Coronary artery (tissue), 2 donors: ENCODE data around the gene SPATA24.
"Not testable (repeated sequence)": the region's sequence is repeated elsewhere in the genome, so short reads cannot be mapped to it uniquely, and the experiment has no call there.

Experiments used
- DNase-seq: peaks from one replicate; pipeline ENCODE4 v3.0.0-alpha.2; 2017; ENCODE audit warnings: low spot score
- H3K27ac ChIP-seq, 2 donors: fragments of 200-600 bp; sonication (generic); one replicate each; pipeline ENCODE4 v1.5.1; 2016 to 2019
- H3K4me3 ChIP-seq: fragments of 200-600 bp; sonication (generic); 2 replicates; pipeline ENCODE4 v1.5.1; 2016; ENCODE audit warnings: mild to moderate bottlenecking, moderate library complexity
- CTCF ChIP-seq: fragments of 200-600 bp; sonication (generic); IDR thresholded peaks from one replicate; pipeline ENCODE4 v1.5.1; 2019; ENCODE audit warnings: antibody characterized with exemption

SPATA24 gene

DNA sequence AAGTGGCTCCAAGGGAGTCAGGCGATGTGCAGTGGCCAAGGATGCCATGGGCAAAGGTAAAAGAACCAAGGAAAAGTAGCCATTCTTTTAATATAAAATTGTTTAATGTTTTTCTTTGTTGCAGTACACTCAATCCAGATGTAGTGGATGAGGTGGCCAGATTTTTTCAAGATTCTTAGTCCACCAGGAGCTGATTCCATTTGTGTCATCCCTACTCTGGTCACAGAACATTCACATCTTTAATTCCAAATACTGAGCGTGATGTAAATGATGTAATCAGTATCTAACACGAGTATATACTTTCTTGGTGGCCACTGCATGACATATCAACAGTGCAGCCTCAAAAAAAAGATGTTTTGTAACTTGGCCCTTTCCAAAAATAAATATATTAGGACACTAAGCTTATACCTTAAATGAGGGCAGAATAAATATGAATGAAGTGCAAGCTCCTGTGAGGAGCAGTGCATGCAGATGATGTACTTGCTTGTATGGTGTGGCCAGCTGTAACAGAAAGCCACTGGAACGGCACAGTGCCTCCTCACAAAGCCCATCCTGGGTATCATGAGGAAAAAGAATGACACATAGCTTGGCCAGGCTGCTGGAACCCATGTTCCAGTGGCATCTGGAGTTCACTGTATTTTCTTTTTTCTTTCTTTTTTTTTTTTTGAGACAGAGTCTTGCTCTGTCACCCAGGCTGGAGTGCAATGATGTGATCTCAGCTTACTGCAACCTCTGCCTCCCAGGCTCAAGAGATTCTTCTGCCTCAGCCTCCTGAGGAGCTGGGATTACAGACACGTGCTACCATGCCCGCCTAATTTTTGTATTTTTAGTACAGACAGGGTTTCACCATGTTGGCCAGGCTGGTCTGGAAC is 6.5 kb upstream of the SPATA24 start:
- no peak for TF ChIP-seq CTCF
- no peak overlapping the region for H3K4me3 ChIP-seq
- H3K27ac ChIP-seq, result peak overlapping the region; percentile 72 to 78
- DNase-seq, result no peak

DNA sequence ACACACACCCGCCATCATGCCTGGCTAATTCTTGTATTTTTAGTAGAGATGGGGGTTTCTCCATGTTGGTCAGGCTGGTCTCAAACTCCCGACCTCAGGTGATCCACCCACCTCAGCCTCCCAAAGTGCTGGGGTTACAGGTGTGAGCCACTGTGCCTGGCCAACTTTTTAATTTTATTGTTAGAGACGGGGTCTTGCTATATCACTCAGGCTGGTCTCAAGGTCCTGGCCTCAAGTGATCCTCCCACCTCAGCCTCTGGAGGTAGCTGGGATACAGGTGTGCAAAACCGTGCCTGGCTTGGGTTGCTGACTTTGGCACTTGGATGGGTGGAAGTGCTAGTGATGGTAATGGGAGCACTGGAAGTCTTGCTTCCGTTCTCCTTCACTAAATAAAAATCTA is 5.2 kb upstream of the SPATA24 start:
- not testable (repeated sequence) for H3K4me3 ChIP-seq, H3K27ac ChIP-seq, DNase-seq

GRCh38 chr5:139408191-139408590 is 4.3 kb upstream of the SPATA24 start:
- DNase-seq, result no peak
- Histone ChIP-seq H3K27ac (no peak overlapping the region), H3K4me3 (no peak overlapping the region)
- TF ChIP-seq CTCF, result no peak

- Histone ChIP-seq H3K27ac (no peak overlapping the region), H3K4me3 (no peak overlapping the region)
- DNase-seq, result no peak
- TF ChIP-seq CTCF, result no peak
These were observed 3.6 kb upstream of the SPATA24 start for GRCh38 chr5:139407517-139407916.

- no peak overlapping the region for H3K27ac ChIP-seq
- DNase-seq, result no peak
- no peak for TF ChIP-seq CTCF
- H3K4me3 ChIP-seq, result no peak overlapping the region
These were observed 3.1 kb upstream of the SPATA24 start for GRCh38 chr5:139406963-139407362.

DNA sequence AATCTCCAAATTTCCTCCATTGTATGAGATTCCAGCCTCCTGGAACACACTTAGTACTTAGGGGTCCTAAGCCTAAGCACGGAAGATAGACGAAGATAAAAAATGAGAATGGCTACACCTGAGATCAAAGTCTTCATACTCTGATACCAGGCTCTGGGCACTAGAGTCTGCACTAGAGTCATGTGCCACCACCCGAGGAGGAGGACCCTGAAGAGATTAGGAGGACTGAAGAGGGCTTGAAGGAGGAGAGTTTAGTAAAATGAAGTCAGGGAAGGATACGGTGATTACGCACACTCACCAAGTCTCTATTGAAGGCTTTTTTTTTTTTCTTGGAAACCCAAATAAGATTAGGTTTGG is 573 bp upstream of the SPATA24 start:
- no peak for TF ChIP-seq CTCF
- H3K4me3 ChIP-seq, result peak overlapping the region; percentile 77
- peak overlapping the region; percentile 58 to 98 for H3K27ac ChIP-seq
- no peak for DNase-seq

DNA sequence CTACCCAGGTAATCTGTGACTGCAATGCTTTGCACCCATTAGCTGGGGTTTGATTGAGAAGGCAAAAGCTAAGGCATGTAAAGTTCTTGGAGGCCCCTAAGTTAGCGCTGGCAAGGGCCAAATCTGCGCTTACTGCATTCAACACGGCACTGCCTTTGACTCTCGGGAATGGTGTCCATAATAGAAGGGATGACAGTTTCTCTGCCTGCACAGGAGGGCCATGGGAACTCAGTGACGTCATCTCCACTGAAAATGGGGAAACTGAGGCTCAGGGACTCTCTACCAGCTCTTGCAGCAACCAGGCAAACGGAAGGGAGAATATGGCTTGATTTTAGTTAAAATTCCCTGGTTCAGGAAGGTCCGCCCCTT is 487 bp downstream of the SPATA24 start:
- Histone ChIP-seq H3K4me3 (peak overlapping the region; percentile 77), H3K27ac (peak overlapping the region; percentile 58 to 98)
- no peak for DNase-seq
- TF ChIP-seq CTCF, result no peak
